PC-3 (cell line): ENCODE data around the gene CDK5. TPM values are rescaled to one million over a fixed set of nuclear protein-coding genes. Genes with fewer than 3 reads are reported as not detected.

Experiments used
- ATAC-seq: fragments of 200-7000 bp; cut with Tn5 transposase; 2 replicates; pipeline ENCODE4 v1.9.1; 2020; ENCODE audit warnings: mild to moderate bottlenecking, moderate library complexity
- BruUV-seq: library from RNA; stranded (reverse); fragments of 400-500 nt; replicated peaks from 2 replicates; lab custom pipeline; 2021; lab: Mats Ljungman, UMichigan
- CTCF ChIA-PET: fragments of 300-600 bp; sonication (Branson Sonifier 250); formaldehyde crosslinking; loops from one replicate; lab custom pipeline; 2022; ENCODE audit warnings: antibody characterized with exemption; lab: Charles Lee
- POLR2A ChIA-PET: fragments of 300-600 bp; sonication (Branson Sonifier 250); formaldehyde crosslinking; loops from one replicate; lab custom pipeline; 2022; ENCODE audit warnings: antibody characterized with exemption; ENCODE audit not compliant: unreplicated experiment; lab: Charles Lee
- DNase-seq: peaks from one replicate; pipeline ENCODE4 v3.0.0-alpha.2; 2015
- H2AFZ ChIP-seq: fragments of 300-600 bp; sonication (generic); 2 replicates; pipeline ENCODE4 v1.6.0; 2016; ENCODE audit warnings: antibody characterized with exemption, low read length
- H3F3A ChIP-seq: fragments of 300-600 bp; sonication (generic); one replicate; pipeline ENCODE4 v1.6.0; 2017; ENCODE audit warnings: antibody characterized with exemption, low read length, control low read depth, mild to moderate bottlenecking; ENCODE audit not compliant: unreplicated experiment
- H3K27ac ChIP-seq: fragments of 300-600 bp; sonication (generic); 2 replicates; pipeline ENCODE4 v1.5.1; 2016; ENCODE audit warnings: mild to moderate bottlenecking, low read length
- H3K27me3 ChIP-seq: fragments of 300-600 bp; sonication (generic); 2 replicates; pipeline ENCODE4 v1.6.1; 2016; ENCODE audit warnings: low read length, mixed read lengths
- H3K36me3 ChIP-seq: fragments of 300-600 bp; sonication (generic); 2 replicates; pipeline ENCODE4 v1.6.1; 2016; ENCODE audit warnings: low read depth, mixed run types, low read length, mixed read lengths
- H3K4me1 ChIP-seq: fragments of 300-600 bp; sonication (generic); 2 replicates; pipeline ENCODE4 v1.5.1; 2016; ENCODE audit warnings: low read length; ENCODE audit not compliant: insufficient read depth
- H3K4me2 ChIP-seq: fragments of 300-600 bp; sonication (generic); 2 replicates; pipeline ENCODE4 v1.6.0; 2016; ENCODE audit warnings: low read length
- H3K4me3 ChIP-seq: fragments of 300-600 bp; sonication (generic); 2 replicates; pipeline ENCODE4 v1.5.1; 2016; ENCODE audit warnings: mild to moderate bottlenecking, low read length, mixed read lengths
- H3K79me2 ChIP-seq: fragments of 300-600 bp; sonication (generic); 2 replicates; pipeline ENCODE4 v1.6.1; 2017; ENCODE audit warnings: low read length, mixed read lengths
- H3K9ac ChIP-seq: fragments of 300-600 bp; sonication (generic); 2 replicates; pipeline ENCODE4 v1.6.0; 2016; ENCODE audit warnings: mild to moderate bottlenecking, low read length
- H3K9me2 ChIP-seq: fragments of 300-600 bp; sonication (generic); replicated peaks from 2 replicates; pipeline ENCODE4 v1.6.1; 2016; ENCODE audit warnings: mixed run types, low read length, mixed read lengths
- H3K9me3 ChIP-seq: fragments of 300-600 bp; sonication (generic); 2 replicates; pipeline ENCODE4 v1.6.1; 2016; ENCODE audit warnings: low read length, mixed read lengths
- H4K20me1 ChIP-seq: fragments of 300-600 bp; sonication (generic); 2 replicates; pipeline ENCODE4 v1.6.1; 2016; ENCODE audit warnings: low read length, mixed read lengths
- EZH2 ChIP-seq: fragments of 300-600 bp; sonication (generic); IDR thresholded peaks from one replicate; pipeline ENCODE4 v1.6.1; 2017; ENCODE audit warnings: antibody characterized with exemption, mild to moderate bottlenecking, low read length; ENCODE audit not compliant: unreplicated experiment
- EZH2phosphoT487 ChIP-seq: fragments of 300-600 bp; sonication (generic); IDR thresholded peaks from 2 replicates; pipeline ENCODE4 v1.6.1; 2018; ENCODE audit warnings: mild to moderate bottlenecking, antibody characterized with exemption, low read length, borderline replicate concordance
- intact Hi-C: fragments of 100-400 bp; cut with micrococcal nuclease; formaldehyde crosslinking; loops from 2 replicates; pipeline ENCODE4 v1.9.0; 2023
- total RNA-seq: library from RNA; depleted of rRNA; stranded (reverse); fragments of >200 nt; gene quantifications from 2 replicates; pipeline ENCODE4 v1.2.3, GENCODE V29; 2014
- TF ChIP-seq, protein P1 (sequence below): fragments of 300-600 bp; sonication (generic); conservative IDR thresholded peaks from 2 replicates; pipeline ENCODE4 v1.5.1; 2017; ENCODE audit warnings: antibody characterized with exemption, low read depth, mild to moderate bottlenecking, low read length

CDK5 gene
- total RNA-seq, 1 experiment from 2014 or later: 40.1 TPM

DNA sequence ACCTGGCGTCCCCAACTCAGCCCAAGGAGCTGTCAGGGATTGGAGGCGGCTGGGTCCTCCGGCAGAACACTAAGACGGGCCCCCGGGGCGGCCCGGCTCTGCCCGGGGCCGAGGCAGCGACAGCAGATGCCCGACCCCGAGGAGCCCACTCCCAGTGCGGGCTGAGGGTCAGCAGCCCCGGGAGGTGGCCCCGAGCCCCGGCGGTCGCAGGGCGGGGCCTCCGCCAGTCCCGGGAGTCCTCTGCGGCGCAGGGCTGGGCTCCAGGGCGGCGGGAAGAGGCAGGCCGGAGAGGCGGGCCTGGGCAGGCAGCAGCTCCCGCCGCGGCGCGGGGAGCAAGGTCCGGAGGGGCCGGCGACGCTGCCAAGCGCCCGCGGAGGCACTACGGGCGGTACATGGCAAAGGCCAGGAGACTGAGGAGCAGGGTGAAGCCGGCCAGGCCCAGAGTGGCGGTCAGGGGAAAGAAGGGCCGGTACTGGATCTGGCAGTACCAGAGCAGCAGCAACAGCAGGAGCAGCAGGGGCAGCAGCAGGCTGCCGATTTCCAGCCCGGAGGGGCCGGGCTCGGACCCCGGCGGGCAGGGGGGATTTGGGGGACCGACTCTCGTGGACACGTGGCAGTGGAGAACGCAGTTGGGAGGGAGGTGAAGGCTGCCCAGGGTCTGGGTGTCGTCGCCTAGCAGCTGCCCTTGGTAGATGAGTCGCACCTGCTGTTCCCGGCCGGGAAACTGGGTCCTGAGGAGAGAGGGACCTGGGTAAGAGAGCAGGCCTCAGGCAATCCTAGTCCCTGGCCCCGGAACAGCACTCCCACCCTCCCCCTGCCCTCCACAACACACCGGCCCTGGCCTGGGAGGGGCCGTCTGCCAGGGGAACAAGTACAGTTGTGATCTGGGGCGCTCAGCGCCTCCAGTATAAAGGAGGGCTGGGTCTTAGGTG, 23.7 kb upstream of the CDK5 start:
- H3K4me3 ChIP-seq: peak overlapping the region; percentile 91
- peaks cover 41% of the 10 kb centered on the region for H3K79me2 ChIP-seq
- no peaks in the 10 kb centered on the region for H3F3A ChIP-seq
- H3K9ac ChIP-seq: peak overlapping the region; percentile 98
- peak overlapping the region; percentile 69 for H2AFZ ChIP-seq
- H3K27me3 ChIP-seq: no peaks in the 10 kb centered on the region
- POLR2A ChIA-PET: no interaction called here
- no peak for TF ChIP-seq EZH2phosphoT487
- TF ChIP-seq, protein P1, sequence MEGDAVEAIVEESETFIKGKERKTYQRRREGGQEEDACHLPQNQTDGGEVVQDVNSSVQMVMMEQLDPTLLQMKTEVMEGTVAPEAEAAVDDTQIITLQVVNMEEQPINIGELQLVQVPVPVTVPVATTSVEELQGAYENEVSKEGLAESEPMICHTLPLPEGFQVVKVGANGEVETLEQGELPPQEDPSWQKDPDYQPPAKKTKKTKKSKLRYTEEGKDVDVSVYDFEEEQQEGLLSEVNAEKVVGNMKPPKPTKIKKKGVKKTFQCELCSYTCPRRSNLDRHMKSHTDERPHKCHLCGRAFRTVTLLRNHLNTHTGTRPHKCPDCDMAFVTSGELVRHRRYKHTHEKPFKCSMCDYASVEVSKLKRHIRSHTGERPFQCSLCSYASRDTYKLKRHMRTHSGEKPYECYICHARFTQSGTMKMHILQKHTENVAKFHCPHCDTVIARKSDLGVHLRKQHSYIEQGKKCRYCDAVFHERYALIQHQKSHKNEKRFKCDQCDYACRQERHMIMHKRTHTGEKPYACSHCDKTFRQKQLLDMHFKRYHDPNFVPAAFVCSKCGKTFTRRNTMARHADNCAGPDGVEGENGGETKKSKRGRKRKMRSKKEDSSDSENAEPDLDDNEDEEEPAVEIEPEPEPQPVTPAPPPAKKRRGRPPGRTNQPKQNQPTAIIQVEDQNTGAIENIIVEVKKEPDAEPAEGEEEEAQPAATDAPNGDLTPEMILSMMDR: no peak
- no peak for TF ChIP-seq EZH2
- CTCF ChIA-PET: no interaction called here
- DNase-seq (no peak), ATAC-seq (peak; percentile 4)
- peak overlapping the region; percentile 65 for H3K27ac ChIP-seq
- H3K36me3 ChIP-seq: no peaks in the 10 kb centered on the region; the same call in 1 of the 2 replicates
- intact Hi-C loops: no loop called here
- H3K4me1 ChIP-seq: peaks cover 42% of the 10 kb centered on the region
- no peaks in the 10 kb centered on the region for H4K20me1 ChIP-seq
- BruUV-seq: no TSS peak
- H3K9me3 ChIP-seq: no peaks in the 10 kb centered on the region
- no peaks in the 10 kb centered on the region for H3K9me2 ChIP-seq
- peak overlapping the region; percentile 95 for H3K4me2 ChIP-seq

DNA sequence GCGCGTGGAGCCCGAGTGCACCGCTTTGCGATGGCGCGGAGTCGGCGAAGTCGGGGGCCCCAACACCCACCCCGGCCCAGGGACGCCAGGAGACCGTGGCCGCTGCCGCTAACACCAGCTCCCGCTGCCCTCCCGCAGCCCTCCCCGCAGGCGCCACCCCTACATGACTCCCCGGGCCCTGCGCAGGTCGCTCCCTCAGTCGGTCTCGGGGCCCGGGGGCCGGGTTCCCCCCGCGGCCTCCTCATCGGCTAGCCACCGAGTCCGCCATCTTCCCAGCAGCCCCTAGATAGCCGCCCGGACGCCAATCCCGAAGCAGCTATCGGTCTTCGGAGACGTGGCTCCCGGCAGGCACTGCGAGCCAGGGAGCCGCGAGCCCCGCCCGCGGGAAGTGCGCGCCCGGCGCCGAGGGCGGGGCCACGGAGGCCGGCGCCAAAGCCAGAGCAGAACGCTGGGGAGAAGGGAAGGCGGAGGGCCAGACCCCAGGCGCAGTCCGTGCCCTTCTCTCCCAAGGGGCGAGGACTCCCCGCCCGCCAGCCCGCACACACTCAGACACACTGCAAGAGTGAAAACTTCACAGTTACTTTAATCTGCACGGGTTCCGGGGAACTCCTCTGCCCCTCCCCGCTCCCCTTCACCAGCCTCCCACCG, 22.9 kb upstream of the CDK5 start, which contains the start of gene FASTK:
Gene FASTK (minus strand): TSS at position 288 of the 648 bp plus-strand sequence. CDS start 43 bp downstream, at position 245.
- H3K9ac ChIP-seq: peak within 1 kb of the TSS; percentile 98
- TF ChIP-seq, protein P1: no peak
- no peak for TF ChIP-seq EZH2phosphoT487
- no peak for TF ChIP-seq EZH2
- intact Hi-C loops: loop anchor here (1.0 kb wide), 3 partner anchors 17 to 52 kb away; partner anchors contain the start of gene ABCB8
- H3K9me2 ChIP-seq: no peaks in the 10 kb centered on the region
- peak within 1 kb of the TSS; percentile 65 for H3K27ac ChIP-seq
- H3K27me3 ChIP-seq: no peaks in the 10 kb centered on the region
- DNase-seq (peak; percentile 94), ATAC-seq (peak; percentile 62)
- no peaks in the 10 kb centered on the region for H3K9me3 ChIP-seq
- peak within 1 kb of the TSS; percentile 70 for H2AFZ ChIP-seq
- H3K4me1 ChIP-seq: peaks cover 39% of the 10 kb centered on the region
- H3K4me2 ChIP-seq: peak within 1 kb of the TSS; percentile 95
- H3K4me3 ChIP-seq: peak within 1 kb of the TSS; percentile 91
- H4K20me1 ChIP-seq: no peaks in the 10 kb centered on the region
- CTCF ChIA-PET: no interaction called here
- H3F3A ChIP-seq: no peaks in the 10 kb centered on the region
- H3K36me3 ChIP-seq: no peaks in the 10 kb centered on the region; the same call in 1 of the 2 replicates
- peaks cover 41% of the 10 kb centered on the region for H3K79me2 ChIP-seq
- POLR2A ChIA-PET: interaction anchor here (0.6 to 0.7 kb wide), 3 partner anchors 18 to 67 kb away, joined by 3 to 15 read pairs (median 5); no protein-coding TSS in a partner anchor
- no TSS peak for BruUV-seq
